Liver (tissue), 9 donors: ENCODE results near the gene LPP. TPM values are rescaled to one million over a fixed set of nuclear protein-coding genes. Genes with fewer than 3 reads are reported as not detected.

Source experiments
- DNase-seq: peaks from one replicate; pipeline ENCODE4 v3.0.0-alpha.2; 2017; ENCODE audit warnings: low spot score
- H3K27ac ChIP-seq, 2 donors: one replicate each; pipeline ENCODE4 v1.7.0; 2013; ENCODE audit warnings: inconsistent platforms in 2 of 2, low read length in 2 of 2, control low read depth in 1 of 2, low read depth in 1 of 2, mild to moderate bottlenecking in 1 of 2
- H3K27me3 ChIP-seq, 4 donors: one replicate each; pipeline versions ENCODE4 v1.6.1 to v1.7.0; 2013; ENCODE audit warnings: low read length in 3 of 4, inconsistent platforms in 1 of 4, mild to moderate bottlenecking in 1 of 4, moderate library complexity in 1 of 4; ENCODE audit not compliant: control insufficient read depth in 4 of 4, insufficient read depth in 4 of 4
- H3K36me3 ChIP-seq, 4 donors: one replicate each; pipeline versions ENCODE4 v1.6.1 to v1.7.0; 2013; ENCODE audit warnings: low read length in 3 of 4, mild to moderate bottlenecking in 3 of 4, low read depth in 1 of 4, moderate library complexity in 1 of 4; ENCODE audit not compliant: control insufficient read depth in 4 of 4, insufficient read depth in 3 of 4
- H3K4me1 ChIP-seq, 4 donors: one replicate each; pipeline versions ENCODE4 v1.6.1 to v1.7.0; 2013; ENCODE audit warnings: low read length in 3 of 4, mild to moderate bottlenecking in 3 of 4, moderate library complexity in 1 of 4; ENCODE audit not compliant: control insufficient read depth in 4 of 4, insufficient read depth in 4 of 4
- H3K4me3 ChIP-seq, 3 donors: one replicate each; pipeline versions ENCODE4 v1.6.1 to v1.7.0; 2013; ENCODE audit warnings: low read length in 3 of 3, control low read depth in 1 of 3, low read depth in 1 of 3, mild to moderate bottlenecking in 1 of 3
- H3K9ac ChIP-seq, 2 donors: one replicate each; pipeline ENCODE4 v1.7.0; 2013; ENCODE audit warnings: low read length in 2 of 2, mild to moderate bottlenecking in 2 of 2, moderate library complexity in 2 of 2, control low read depth in 1 of 2, low read depth in 1 of 2
- H3K9me3 ChIP-seq, 4 donors: one replicate each; pipeline versions ENCODE4 v1.6.1 to v1.7.0; 2013; ENCODE audit warnings: low read length in 3 of 4; ENCODE audit not compliant: control insufficient read depth in 4 of 4
- ATF3 ChIP-seq: IDR thresholded peaks from 2 replicates; pipeline ENCODE4 v1.6.1; 2016; ENCODE audit warnings: antibody characterized with exemption
- CTCF ChIP-seq: fragments of 150-350 bp; IDR thresholded peaks from 2 replicates; pipeline ENCODE4 v1.5.1; 2017; ENCODE audit warnings: improper control_type of control experiment, low read depth, low read length; ENCODE audit not compliant: missing input control
- EGR1 ChIP-seq, 2 donors: IDR thresholded peaks; 2 replicates each; pipeline ENCODE4 v1.6.1; 2016 to 2018; ENCODE audit warnings: antibody characterized with exemption in 2 of 2, low read depth in 2 of 2
- FOXA1 ChIP-seq: IDR thresholded peaks from 2 replicates; pipeline ENCODE4 v1.6.1; 2016; ENCODE audit warnings: antibody characterized with exemption
- FOXA2 ChIP-seq: IDR thresholded peaks from 2 replicates; pipeline ENCODE4 v1.6.1; 2016; ENCODE audit warnings: antibody characterized with exemption
- GABPA ChIP-seq, 2 donors: IDR thresholded peaks in 1 of 2; conservative IDR thresholded peaks in 1 of 2; 2 replicates each; pipeline ENCODE4 v1.6.1; 2016; ENCODE audit warnings: antibody characterized with exemption in 2 of 2, mild to moderate bottlenecking in 1 of 2, moderate library complexity in 1 of 2
- HNF4A ChIP-seq, 2 donors: conservative IDR thresholded peaks; 2 replicates each; pipeline ENCODE4 v1.6.1; 2016; ENCODE audit warnings: antibody characterized with exemption in 2 of 2, mild to moderate bottlenecking in 2 of 2
- HNF4G ChIP-seq: IDR thresholded peaks from 2 replicates; pipeline ENCODE4 v1.6.1; 2016; ENCODE audit warnings: antibody characterized with exemption
- JUND ChIP-seq, 2 donors: IDR thresholded peaks; 2 replicates each; pipeline ENCODE4 v1.6.1; 2016; ENCODE audit warnings: antibody characterized with exemption in 2 of 2
- MAX ChIP-seq: IDR thresholded peaks from 2 replicates; pipeline ENCODE4 v1.6.1; 2016; ENCODE audit warnings: antibody characterized with exemption
- NR2F2 ChIP-seq: IDR thresholded peaks from 2 replicates; pipeline ENCODE4 v1.6.1; 2016; ENCODE audit warnings: antibody characterized with exemption
- RAD21 ChIP-seq, 2 donors: IDR thresholded peaks; 2 replicates each; pipeline ENCODE4 v1.6.1; 2016; ENCODE audit warnings: antibody characterized with exemption in 2 of 2, mild to moderate bottlenecking in 2 of 2
- REST ChIP-seq: IDR thresholded peaks from 2 replicates; pipeline ENCODE4 v1.6.1; 2016; ENCODE audit warnings: antibody characterized with exemption, mild to moderate bottlenecking
- RXRA ChIP-seq, 2 donors: IDR thresholded peaks; 2 replicates each; pipeline ENCODE4 v1.6.1; 2017 to 2018; ENCODE audit warnings: antibody characterized with exemption in 2 of 2, mild to moderate bottlenecking in 1 of 2
- SP1 ChIP-seq: IDR thresholded peaks from 2 replicates; pipeline ENCODE4 v1.6.1; 2018; ENCODE audit warnings: antibody characterized with exemption, mild to moderate bottlenecking
- TAF1 ChIP-seq: conservative IDR thresholded peaks from 2 replicates; pipeline ENCODE4 v1.6.1; 2016; ENCODE audit warnings: antibody characterized with exemption, mild to moderate bottlenecking
- YY1 ChIP-seq: IDR thresholded peaks from 2 replicates; pipeline ENCODE4 v1.6.1; 2016; ENCODE audit warnings: antibody characterized with exemption, mild to moderate bottlenecking
- ZBTB33 ChIP-seq: IDR thresholded peaks from 2 replicates; pipeline ENCODE4 v1.6.1; 2016; ENCODE audit warnings: antibody characterized with exemption
- WGBS: extraction: QIAGEN DNeasy Blood & Tissue Kit; methylation state at CpG from one replicate; pipeline ENCODE4 v1.1.7; 2013; 5-methylcytosine and 5-hydroxymethylcytosine counted together
- polyA plus RNA-seq, 2 donors: library from polyadenylated mRNA; stranded (reverse) in 1 of 2; unstranded in 1 of 2; fragments of 200-250 nt in 1 of 2; fragments of >200 nt in 1 of 2; fragmentation: Nextera tagmentation in 1 of 2; extraction: Ambion mirVana in 1 of 2; gene quantifications; one replicate each; pipeline versions ENCODE4 v1.2.1 to v1.2.3, GENCODE V29; 2013 to 2015
- total RNA-seq, 2 donors: library from RNA; depleted of rRNA; stranded (reverse); fragments of >200 nt; gene quantifications; one replicate each; pipeline ENCODE4 v1.2.3, GENCODE V29; 2014
- donor health status: healthy.
- donor health status: healthy.
- donor health status: healthy.
- donor health status: healthy.
- donor health status: healthy.

The LPP gene
- total and polyA plus RNA-seq, 4 donors: 3.3 to 53.7 (median 28.2) TPM

GRCh38 chr3:188292827-188293226 is 138.9 kb downstream of the LPP start:
- WGBS: 87% methylated on average over 3 of the region's 3 CpGs
- no peak overlapping the region for H3K4me3 ChIP-seq
- peak overlapping the region; percentile 72 to 80 for H3K27ac ChIP-seq
- DNase-seq: no peak
- H3K4me1 ChIP-seq: peaks cover 13 to 64% (median 54%) of the 10 kb centered on the region in 4 donors
- no peak overlapping the region for H3K9ac ChIP-seq
- no peaks in the 10 kb centered on the region for H3K27me3 ChIP-seq
- TF ChIP-seq FOXA1: no peak
- no peak for TF ChIP-seq FOXA2
- no peak for TF ChIP-seq ATF3
- TF ChIP-seq TAF1: no peak
- no peak for TF ChIP-seq HNF4G
- TF ChIP-seq ZBTB33: no peak
- no peak for TF ChIP-seq NR2F2
- TF ChIP-seq SP1: no peak
- no peak for TF ChIP-seq CTCF
- TF ChIP-seq EGR1 (IDR thresholded peaks at IDR 0.05; ENCODE audit: low read depth in 2 of 2): no peak
- TF ChIP-seq YY1: no peak
- no peak for TF ChIP-seq HNF4A (conservative IDR thresholded peaks at IDR 0.05)
- no peak for TF ChIP-seq RAD21 (IDR thresholded peaks at IDR 0.05)
- no peak for TF ChIP-seq REST
- TF ChIP-seq MAX: no peak
- TF ChIP-seq JUND (IDR thresholded peaks at IDR 0.05): no peak
- no peak for TF ChIP-seq GABPA (IDR thresholded peaks at IDR 0.05 in 1 of 2, conservative IDR thresholded peaks at IDR 0.05 in 1 of 2)
- TF ChIP-seq RXRA (IDR thresholded peaks at IDR 0.05): no peak
- no peaks in the 10 kb centered on the region for H3K9me3 ChIP-seq
- H3K36me3 ChIP-seq: no peaks in the 10 kb centered on the region
